Breast epithelium (tissue), 4 donors: Measurements from ENCODE around the gene CATSPERB. TPM values are rescaled to one million over a fixed set of nuclear protein-coding genes. Genes with fewer than 3 reads are reported as not detected.

Source experiments
- DNase-seq, 2 donors: peaks; one replicate each; pipeline ENCODE4 v3.0.0-alpha.2; 2019; ENCODE audit warnings: low spot score in 2 of 2
- H3K27ac ChIP-seq, 2 donors: fragments of 200-600 bp; sonication (generic) in 1 of 2; one replicate each; pipeline ENCODE4 v1.5.1; 2016 to 2019; ENCODE audit warnings: mild to moderate bottlenecking in 1 of 2
- H3K27me3 ChIP-seq, 2 donors: fragments of 200-600 bp; sonication (generic) in 1 of 2; one replicate each; pipeline versions ENCODE4 v1.5.1 to v1.6.0; 2017 to 2019; ENCODE audit warnings: control low read depth in 1 of 2, mild to moderate bottlenecking in 1 of 2
- H3K36me3 ChIP-seq: fragments of 200-600 bp; one replicate; pipeline ENCODE4 v1.5.1; 2019
- H3K4me1 ChIP-seq, 2 donors: fragments of 200-600 bp; sonication (generic); one replicate each; pipeline ENCODE4 v1.5.1; 2016 to 2019; ENCODE audit warnings: control low read depth in 1 of 2
- H3K4me3 ChIP-seq, 3 donors: fragments of 200-600 bp; sonication (generic); 1 replicate in 2 of 3; 2 replicates in 1 of 3; pipeline ENCODE4 v1.5.1; 2016 to 2019; ENCODE audit warnings: mild to moderate bottlenecking in 3 of 3, moderate library complexity in 2 of 3
- H3K9me3 ChIP-seq, 2 donors: fragments of 200-600 bp; sonication (generic) in 1 of 2; one replicate each; pipeline ENCODE4 v1.5.1; 2016 to 2019; ENCODE audit warnings: control low read depth in 1 of 2
- CTCF ChIP-seq, 3 donors: fragments of 450-650 bp; IDR thresholded peaks; one replicate each; pipeline ENCODE4 v1.5.1; 2016 to 2017; ENCODE audit warnings: antibody characterized with exemption in 3 of 3, mild to moderate bottlenecking in 3 of 3, moderate library complexity in 3 of 3
- POLR2A ChIP-seq: fragments of 450-650 bp; IDR thresholded peaks from one replicate; pipeline ENCODE4 v1.6.1; 2016; ENCODE audit warnings: antibody characterized with exemption, mild to moderate bottlenecking, moderate library complexity
- POLR2AphosphoS5 ChIP-seq, 3 donors: sonication (generic); formaldehyde crosslinking; IDR thresholded peaks; one replicate each; pipeline ENCODE4 v1.6.1; 2017; ENCODE audit warnings: antibody characterized with exemption in 3 of 3
- intact Hi-C: fragments of 100-400 bp; cut with DNase I; formaldehyde crosslinking; loops from one replicate; pipeline ENCODE4 v1.15.1; 2023; ENCODE audit warnings: low total_unique reads
- total RNA-seq, 3 donors: library from RNA; depleted of rRNA; stranded (reverse); fragments of >200 nt; gene quantifications; one replicate each; pipeline ENCODE4 v1.1.0, GENCODE V29; 2016

The CATSPERB gene
- total RNA-seq, 3 donors from 2014 or later: 2.4 to 18.7 (median 16.1) TPM

- TF ChIP-seq CTCF (IDR thresholded peaks at IDR 0.05) (no peak), POLR2A (no peak), POLR2AphosphoS5 (IDR thresholded peaks at IDR 0.05) (no peak)
- Histone ChIP-seq H3K27ac (no peak overlapping the region), H3K9me3 (peaks cover 0 to 9% of the 10 kb centered on the region in 2 donors), H3K27me3 (no peaks in the 10 kb centered on the region), H3K4me3 (no peak overlapping the region), H3K4me1 (no peaks in the 10 kb centered on the region), H3K36me3 (no peaks in the 10 kb centered on the region)
- DNase-seq: no peak
- intact Hi-C loops: no loop called here
Observed at GRCh38 chr14:91575469-91576208, 156.2 kb downstream of the CATSPERB start.

- peaks cover 0 to 9% of the 10 kb centered on the region in 2 donors for H3K9me3 ChIP-seq
- H3K27me3 ChIP-seq: no peaks in the 10 kb centered on the region
- intact Hi-C loops: no loop called here
- H3K4me1 ChIP-seq: no peaks in the 10 kb centered on the region
- no peaks in the 10 kb centered on the region for H3K36me3 ChIP-seq
- peak overlapping the region; percentile 34 to 74 (median 57) for H3K4me3 ChIP-seq
- peak overlapping the region in 1 of 2 donors; percentile 25 for H3K27ac ChIP-seq
- DNase-seq: peak in 1 of 2 donors; percentile 54
- TF ChIP-seq POLR2AphosphoS5 (IDR thresholded peaks at IDR 0.05) (no peak), CTCF (IDR thresholded peaks at IDR 0.05) (peak in 1 of 3 donors; percentile 9)
Observed at GRCh38 chr14:91573894-91574837, 157.7 kb downstream of the CATSPERB start.

GRCh38 chr14:91573528-91573893 lies 158.4 kb downstream of the CATSPERB start:
- H3K4me1 ChIP-seq: no peaks in the 10 kb centered on the region
- H3K36me3 ChIP-seq: no peaks in the 10 kb centered on the region
- H3K9me3 ChIP-seq: peaks cover 0 to 9% of the 10 kb centered on the region in 2 donors
- H3K27me3 ChIP-seq: no peaks in the 10 kb centered on the region
- no peak for DNase-seq
- H3K4me3 ChIP-seq: peak overlapping the region in 2 of 3 donors; percentile 57 to 74
- intact Hi-C loops: no loop called here
- H3K27ac ChIP-seq: no peak overlapping the region
- no peak for TF ChIP-seq POLR2A
- TF ChIP-seq POLR2AphosphoS5 (IDR thresholded peaks at IDR 0.05): no peak
- no peak for TF ChIP-seq CTCF (IDR thresholded peaks at IDR 0.05)

- no peak overlapping the region for H3K4me3 ChIP-seq
- H3K27me3 ChIP-seq: no peaks in the 10 kb centered on the region
- DNase-seq: no peak
- H3K27ac ChIP-seq: no peak overlapping the region
- intact Hi-C loops: no loop called here
- H3K9me3 ChIP-seq: no peaks in the 10 kb centered on the region
- TF ChIP-seq POLR2A (no peak), POLR2AphosphoS5 (IDR thresholded peaks at IDR 0.05) (no peak), CTCF (IDR thresholded peaks at IDR 0.05) (no peak)
- no peaks in the 10 kb centered on the region for H3K36me3 ChIP-seq
- H3K4me1 ChIP-seq: no peaks in the 10 kb centered on the region
Observed at GRCh38 chr14:91570021-91570420, 161.9 kb downstream of the CATSPERB start.

- Histone ChIP-seq H3K4me3 (no peak overlapping the region), H3K4me1 (no peaks in the 10 kb centered on the region), H3K9me3 (no peaks in the 10 kb centered on the region), H3K36me3 (no peaks in the 10 kb centered on the region), H3K27ac (no peak overlapping the region), H3K27me3 (no peaks in the 10 kb centered on the region)
- no peak for TF ChIP-seq CTCF (IDR thresholded peaks at IDR 0.05)
- no peak for TF ChIP-seq POLR2AphosphoS5 (IDR thresholded peaks at IDR 0.05)
- no peak for TF ChIP-seq POLR2A
- intact Hi-C loops: no loop called here
- DNase-seq: no peak
Observed at GRCh38 chr14:91569301-91569700, 162.6 kb downstream of the CATSPERB start.
